Adrenal gland (tissue), 5 donors: ENCODE data around the gene DIP2C.

Source experiments
- CTCF ChIP-seq, 6 experiments: fragments of 450-650 bp in 4 of 6; fragments of 200-600 bp in 2 of 6; sonication (generic) in 1 of 6; IDR thresholded peaks; 1 replicate in 5 of 6; 2 replicates in 1 of 6; pipeline versions ENCODE4 v1.5.1 to v1.8.0; 2016 to 2021; ENCODE audit warnings: antibody characterized with exemption in 6 of 6, mild to moderate bottlenecking in 2 of 6, moderate library complexity in 1 of 6
- POLR2A ChIP-seq, 2 donors: fragments of 450-650 bp; IDR thresholded peaks; one replicate each; pipeline ENCODE4 v1.6.1; 2017; ENCODE audit warnings: antibody characterized with exemption in 2 of 2, mild to moderate bottlenecking in 2 of 2, moderate library complexity in 1 of 2
- donor health status: DM: no; HTN: no; CAD: no.

DNA sequence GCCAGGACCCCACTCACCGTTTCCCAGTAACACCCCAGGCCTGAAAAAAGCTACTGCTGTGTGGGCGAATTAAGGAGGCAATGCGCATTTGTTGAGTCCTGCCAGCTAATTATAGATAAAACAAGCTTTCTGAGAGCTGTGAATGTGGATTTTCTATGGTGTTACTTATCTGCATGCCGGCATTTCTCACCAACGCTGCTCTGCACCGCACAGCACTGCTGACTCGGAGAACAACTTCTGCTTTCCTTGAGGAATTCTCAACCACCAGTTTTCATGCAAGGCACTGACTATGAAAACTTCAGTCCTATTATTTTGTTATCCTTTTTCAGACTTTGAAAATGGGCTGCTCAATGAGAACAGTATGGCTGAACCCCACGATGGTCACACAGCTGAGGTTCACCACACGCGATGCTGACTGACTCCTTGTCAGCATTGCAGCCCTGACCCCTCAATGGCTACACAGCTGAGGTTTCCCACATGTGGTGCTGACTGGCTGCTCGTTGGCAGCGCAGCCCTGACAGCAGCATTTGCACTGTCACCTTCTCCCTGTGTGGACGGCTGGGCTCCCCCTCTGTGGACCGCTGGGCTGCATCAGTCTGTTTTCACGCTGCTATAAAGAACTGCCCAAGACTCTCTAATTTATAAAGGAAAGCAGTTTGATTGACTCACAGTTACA is 190.6 kb downstream of the DIP2C start:
- no peak for TF ChIP-seq CTCF (IDR thresholded peaks at IDR 0.05)
- TF ChIP-seq POLR2A (IDR thresholded peaks at IDR 0.05), result no peak
